NB4 (cell line): ENCODE results near the gene NANP.

Experiments used
- DNase-seq: peaks from one replicate; pipeline ENCODE4 v3.0.0; 2010; ENCODE audit warnings: low read depth
- H3K4me3 ChIP-seq: one replicate; pipeline ENCODE4 v1.5.1; 2011; ENCODE audit warnings: mild to moderate bottlenecking, low read depth, low read length, moderate library complexity
- MYC ChIP-seq: IDR thresholded peaks from 2 replicates; pipeline ENCODE4 v1.6.1; 2011; ENCODE audit warnings: low read depth, low read length
- POLR2A ChIP-seq: IDR thresholded peaks from 2 replicates; pipeline ENCODE4 v1.6.1; 2011; ENCODE audit warnings: mild to moderate bottlenecking; ENCODE audit not compliant: insufficient read length; ENCODE audit errors: extremely low read depth
- TF ChIP-seq, protein P1 (sequence below): IDR thresholded peaks from 2 replicates; pipeline ENCODE4 v1.6.1; 2011; ENCODE audit warnings: low read depth, low read length
- TF ChIP-seq, protein P2 (sequence below): IDR thresholded peaks from one replicate; pipeline ENCODE4 v1.5.1; 2012; ENCODE audit warnings: low read depth, low read length

Gene NANP

DNA sequence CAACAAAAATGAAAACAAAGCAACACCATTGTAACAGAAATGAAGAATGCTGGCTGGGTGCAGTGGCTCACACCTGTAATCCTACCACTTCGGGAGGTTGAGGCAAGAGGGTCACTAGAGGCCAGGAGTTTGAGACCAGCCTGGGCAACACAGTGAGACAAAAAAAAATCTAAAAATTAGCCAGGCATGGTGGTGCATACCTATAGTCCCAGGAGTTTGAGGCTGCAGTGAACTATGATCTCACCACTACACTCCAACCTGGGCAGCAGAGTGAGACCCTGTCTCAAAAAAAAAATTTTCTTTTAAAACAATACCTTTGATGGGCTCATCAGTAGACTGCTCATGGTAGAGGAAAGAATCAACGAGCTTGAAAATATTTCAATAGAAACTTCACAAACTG is 57.0 kb downstream of the NANP start:
- no peak overlapping the region for H3K4me3 ChIP-seq
- no peak for DNase-seq
- TF ChIP-seq, protein P1, sequence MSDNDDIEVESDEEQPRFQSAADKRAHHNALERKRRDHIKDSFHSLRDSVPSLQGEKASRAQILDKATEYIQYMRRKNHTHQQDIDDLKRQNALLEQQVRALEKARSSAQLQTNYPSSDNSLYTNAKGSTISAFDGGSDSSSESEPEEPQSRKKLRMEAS: no peak
- TF ChIP-seq POLR2A (no peak), MYC (no peak)
- TF ChIP-seq, protein P2, sequence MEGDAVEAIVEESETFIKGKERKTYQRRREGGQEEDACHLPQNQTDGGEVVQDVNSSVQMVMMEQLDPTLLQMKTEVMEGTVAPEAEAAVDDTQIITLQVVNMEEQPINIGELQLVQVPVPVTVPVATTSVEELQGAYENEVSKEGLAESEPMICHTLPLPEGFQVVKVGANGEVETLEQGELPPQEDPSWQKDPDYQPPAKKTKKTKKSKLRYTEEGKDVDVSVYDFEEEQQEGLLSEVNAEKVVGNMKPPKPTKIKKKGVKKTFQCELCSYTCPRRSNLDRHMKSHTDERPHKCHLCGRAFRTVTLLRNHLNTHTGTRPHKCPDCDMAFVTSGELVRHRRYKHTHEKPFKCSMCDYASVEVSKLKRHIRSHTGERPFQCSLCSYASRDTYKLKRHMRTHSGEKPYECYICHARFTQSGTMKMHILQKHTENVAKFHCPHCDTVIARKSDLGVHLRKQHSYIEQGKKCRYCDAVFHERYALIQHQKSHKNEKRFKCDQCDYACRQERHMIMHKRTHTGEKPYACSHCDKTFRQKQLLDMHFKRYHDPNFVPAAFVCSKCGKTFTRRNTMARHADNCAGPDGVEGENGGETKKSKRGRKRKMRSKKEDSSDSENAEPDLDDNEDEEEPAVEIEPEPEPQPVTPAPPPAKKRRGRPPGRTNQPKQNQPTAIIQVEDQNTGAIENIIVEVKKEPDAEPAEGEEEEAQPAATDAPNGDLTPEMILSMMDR: no peak

DNA sequence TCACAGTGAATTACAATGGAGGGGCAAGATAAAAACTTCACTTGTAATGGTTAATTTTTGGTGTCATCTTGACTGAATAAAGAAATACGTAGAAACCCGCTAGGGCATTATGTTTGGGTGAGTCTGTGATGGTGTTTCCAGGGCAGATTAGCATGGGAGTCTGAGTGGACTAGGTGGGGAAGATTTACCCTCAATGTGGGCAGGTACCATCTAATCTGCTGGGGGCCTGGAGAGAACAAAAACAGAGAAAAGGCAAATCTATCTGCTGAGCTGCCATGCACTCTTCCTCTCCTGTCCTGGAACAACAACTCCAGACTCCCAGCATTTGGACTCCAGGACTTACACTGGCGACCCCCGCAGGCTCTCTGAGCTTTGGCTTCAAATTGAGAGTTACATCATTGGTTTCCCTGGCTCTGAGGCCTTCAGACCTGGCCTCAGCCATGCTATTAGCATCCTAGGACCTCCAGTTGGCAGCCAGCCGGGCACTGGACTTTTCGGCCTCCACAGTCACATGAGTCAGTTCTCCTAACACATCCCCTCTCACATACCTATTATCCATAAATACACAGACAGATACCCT is 58.1 kb downstream of the NANP start:
- no peak overlapping the region for H3K4me3 ChIP-seq
- TF ChIP-seq, protein P2: no peak
- TF ChIP-seq POLR2A: no peak
- no peak for TF ChIP-seq MYC
- TF ChIP-seq, protein P1: no peak
- no peak for DNase-seq

DNA sequence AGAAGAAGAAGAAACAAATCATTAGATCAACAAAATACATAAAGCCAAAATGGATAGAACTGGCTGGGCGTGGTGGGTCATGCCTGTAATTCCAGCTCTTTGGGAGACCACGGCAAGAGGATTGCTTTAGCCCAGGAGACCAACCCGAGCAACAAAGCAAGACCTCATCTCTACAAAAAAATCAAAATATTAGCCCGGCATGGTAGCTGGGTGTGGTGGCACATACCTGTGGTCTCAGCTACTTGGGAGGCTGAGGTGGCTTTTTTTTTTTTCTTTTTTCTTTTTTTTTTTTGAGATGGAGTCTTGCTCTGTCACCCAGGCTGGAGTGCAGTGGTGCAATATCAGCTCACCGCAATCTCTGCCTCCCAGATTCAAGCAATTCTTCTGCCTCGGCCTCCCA is 59.9 kb downstream of the NANP start:
- TF ChIP-seq MYC (no peak), POLR2A (no peak)
- TF ChIP-seq, protein P1: no peak
- TF ChIP-seq, protein P2: no peak
- DNase-seq: no peak
- H3K4me3 ChIP-seq: no peak overlapping the region

DNA sequence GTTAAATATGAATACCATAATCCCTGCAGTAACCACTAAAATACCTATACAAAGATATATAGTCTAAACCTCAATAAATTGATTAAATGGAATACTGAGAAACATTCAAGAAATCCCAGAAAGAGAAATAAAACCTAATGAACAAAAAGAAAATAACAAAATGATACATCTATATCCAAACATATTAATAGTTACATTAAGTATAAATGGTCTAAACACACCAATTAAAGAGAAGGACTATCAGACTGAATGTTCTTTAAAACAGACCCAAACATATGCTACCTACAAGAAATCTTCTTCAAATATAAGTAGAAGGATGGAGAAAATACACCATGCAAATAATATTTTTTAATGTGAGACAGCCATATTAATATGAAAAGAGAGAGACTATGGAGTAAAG is 60.5 kb downstream of the NANP start:
- H3K4me3 ChIP-seq: no peak overlapping the region
- no peak for DNase-seq
- TF ChIP-seq, protein P1: no peak
- TF ChIP-seq, protein P2: no peak
- TF ChIP-seq POLR2A: no peak
- TF ChIP-seq MYC: no peak
